B cell (primary cell): ENCODE results near the gene ADAMTS12. TPM values are rescaled to one million over a fixed set of nuclear protein-coding genes. Genes with fewer than 3 reads are reported as not detected.
"Not testable (repeated sequence)": the region's sequence is repeated elsewhere in the genome, so short reads cannot be mapped to it uniquely, and the experiment has no call there.

Source experiments
- ATAC-seq: fragments of 200-7000 bp; cut with Tn5 transposase; one replicate; pipeline ENCODE4 v1.10.0; 2021; ENCODE audit warnings: low read depth, mild to moderate bottlenecking, moderate number of reproducible peaks, moderate library complexity
- CTCF ChIA-PET: fragments of 350-600 bp; sonication (Branson Sonifier 250); formaldehyde crosslinking; loops from one replicate; lab custom pipeline; 2021; ENCODE audit warnings: antibody characterized with exemption, inconsistent platforms; lab: Charles Lee
- POLR2A ChIA-PET: fragments of 350-600 bp; sonication (Branson Sonifier 250); formaldehyde crosslinking; loops from one replicate; lab custom pipeline; 2021; ENCODE audit warnings: antibody characterized with exemption; lab: Charles Lee
- DNase-seq: peaks from one replicate; pipeline ENCODE4 v3.0.0; 2013
- H2AFZ ChIP-seq: 2 replicates; pipeline ENCODE4 v1.6.1; 2012; ENCODE audit warnings: mild to moderate bottlenecking, low read depth, low read length; ENCODE audit not compliant: insufficient read depth, poor library complexity, severe bottlenecking
- H3K27ac ChIP-seq, 2 donors: 1 replicate in 1 of 2; 2 replicates in 1 of 2; pipeline ENCODE4 v1.5.1; 2012 to 2013; ENCODE audit warnings: low read length in 2 of 2, mild to moderate bottlenecking in 2 of 2, moderate library complexity in 1 of 2
- H3K27me3 ChIP-seq, 4 experiments: fragments of 200-600 bp in 1 of 4; sonication (generic) in 1 of 4; replicated peaks in 1 of 4; 1 replicate in 2 of 4; 2 replicates in 2 of 4; pipeline versions ENCODE4 v1.6.1 to v1.7.0; 2013 to 2016; ENCODE audit warnings: low read length in 3 of 4, mild to moderate bottlenecking in 2 of 4, mixed read lengths in 1 of 4, moderate library complexity in 1 of 4; ENCODE audit not compliant: insufficient read depth in 4 of 4, control insufficient read depth in 3 of 4; ENCODE audit errors: control extremely low read depth in 1 of 4
- H3K36me3 ChIP-seq, 2 experiments: replicated peaks in 1 of 2; 1 replicate in 1 of 2; 2 replicates in 1 of 2; pipeline versions ENCODE4 v1.6.1 to v1.7.1; 2013; ENCODE audit warnings: low read length in 1 of 2; ENCODE audit not compliant: insufficient read depth in 2 of 2, control insufficient read depth in 1 of 2; ENCODE audit errors: control extremely low read depth in 1 of 2, extremely low read depth in 1 of 2
- H3K4me1 ChIP-seq, 2 donors: fragments of 200-600 bp in 1 of 2; sonication (generic) in 1 of 2; 1 replicate in 1 of 2; 2 replicates in 1 of 2; pipeline versions ENCODE4 v1.5.1 to v1.6.1; 2013 to 2017; ENCODE audit warnings: low read length in 2 of 2; ENCODE audit not compliant: control insufficient read depth in 2 of 2, insufficient read depth in 2 of 2
- H3K4me2 ChIP-seq: replicated peaks from 2 replicates; pipeline ENCODE3; 2012; ENCODE audit warnings: mild to moderate bottlenecking, low read depth, low read length; ENCODE audit not compliant: poor library complexity, severe bottlenecking
- H3K4me3 ChIP-seq, 5 experiments: fragments of 200-600 bp in 1 of 5; sonication (generic) in 1 of 5; 1 replicate in 3 of 5; 2 replicates in 2 of 5; pipeline versions ENCODE4 v1.5.1 to v1.7.0; 2011 to 2016; ENCODE audit warnings: low read length in 4 of 5, mild to moderate bottlenecking in 4 of 5, low read depth in 2 of 5, control low read depth in 1 of 5, moderate library complexity in 1 of 5; ENCODE audit not compliant: insufficient read depth in 1 of 5; ENCODE audit errors: control extremely low read depth in 1 of 5, extremely low read depth in 1 of 5
- H3K79me2 ChIP-seq: fragments of 200-600 bp; sonication (generic); one replicate; pipeline ENCODE4 v1.6.0; 2016; ENCODE audit warnings: low read length; ENCODE audit not compliant: control insufficient read depth, insufficient read depth
- H3K9ac ChIP-seq: fragments of 200-600 bp; sonication (generic); 2 replicates; pipeline ENCODE4 v1.6.1; 2017; ENCODE audit warnings: mild to moderate bottlenecking, low read length, moderate library complexity
- H3K9me3 ChIP-seq, 3 donors: one replicate each; pipeline versions ENCODE4 v1.6.1 to v1.7.1; 2013; ENCODE audit warnings: low read length in 2 of 3; ENCODE audit not compliant: control insufficient read depth in 2 of 3, insufficient read depth in 1 of 3; ENCODE audit errors: control extremely low read depth in 1 of 3
- H4K20me1 ChIP-seq: 2 replicates; pipeline ENCODE4 v1.6.0; 2012; ENCODE audit warnings: mild to moderate bottlenecking, low read length; ENCODE audit not compliant: insufficient read depth, control insufficient read depth, poor library complexity, severe bottlenecking
- H3K27ac Mint-ChIP-seq: one replicate; pipeline ENCODE4 v1.8.0; 2021; ENCODE audit warnings: mixed read lengths
- H3K27me3 Mint-ChIP-seq: one replicate; pipeline ENCODE4 v1.8.0; 2021; ENCODE audit warnings: mixed read lengths
- H3K4me1 Mint-ChIP-seq: one replicate; pipeline ENCODE4 v1.8.0; 2021; ENCODE audit warnings: mixed read lengths
- H3K4me3 Mint-ChIP-seq: one replicate; pipeline ENCODE4 v1.8.0; 2021; ENCODE audit warnings: mixed read lengths
- H3K9me3 Mint-ChIP-seq: one replicate; pipeline ENCODE4 v1.8.0; 2022; ENCODE audit warnings: mixed read lengths; ENCODE audit not compliant: insufficient read depth
- CTCF ChIP-seq: fragments of 200-600 bp; IDR thresholded peaks from one replicate; pipeline ENCODE4 v1.8.0; 2022; ENCODE audit warnings: antibody characterized with exemption, mild to moderate bottlenecking
- EZH2 ChIP-seq: IDR thresholded peaks from 2 replicates; pipeline ENCODE4 v1.6.1; 2012; ENCODE audit warnings: borderline replicate concordance, low read depth, mild to moderate bottlenecking, moderate library complexity, low read length; ENCODE audit not compliant: insufficient read depth, poor library complexity, severe bottlenecking
- WGBS: methylation state at CpG from one replicate; pipeline ENCODE4 v1.1.5; 2013; ENCODE audit warnings: missing lambda C conversion rate; ENCODE audit not compliant: insufficient coverage; 5-methylcytosine and 5-hydroxymethylcytosine counted together
- intact Hi-C: fragments of 100-400 bp; cut with micrococcal nuclease; formaldehyde crosslinking; loops from one replicate; pipeline ENCODE4 v1.10.0; 2022
- polyA plus RNA-seq: library from polyadenylated mRNA; depleted of rRNA; stranded (reverse); fragments of >200 nt; gene quantifications from 2 replicates; pipeline ENCODE4 v1.2.3, GENCODE V29; 2012
- total RNA-seq, 2 donors: library from RNA; stranded (reverse); fragments of 120-200 nt in 1 of 2; gene quantifications; 1 replicate in 1 of 2; 2 replicates in 1 of 2; pipeline versions ENCODE4 v1.2.3 to v1.2.4, GENCODE V29; 2013 to 2022

The ADAMTS12 gene
- total and polyA plus RNA-seq, 2 donors (not counting 1 experiment from before 2014, with no cell fraction given): not detected

- Histone ChIP-seq H3K27me3 (no peaks in the 10 kb centered on the region), H2AFZ (no peak overlapping the region), H3K4me2 (no peak overlapping the region), H3K9me3 (no peaks in the 10 kb centered on the region), H3K36me3 (no peaks in the 10 kb centered on the region), H3K4me3 (no peak overlapping the region), H4K20me1 (no peaks in the 10 kb centered on the region), H3K9ac (no peak overlapping the region), H3K79me2 (no peaks in the 10 kb centered on the region), H3K27ac (no peak overlapping the region), H3K4me1 (no peaks in the 10 kb centered on the region)
- DNase-seq (no peak), ATAC-seq (no peak)
- ChIA-PET POLR2A (interaction anchor here (0.6 kb wide), 1 partner anchor 9 kb away, joined by 7 read pairs; no protein-coding TSS in a partner anchor), CTCF (no interaction called here)
- Mint-ChIP-seq H3K27ac (no peak overlapping the region), H3K9me3 (no peaks in the 10 kb centered on the region), H3K27me3 (peaks cover 3% of the 10 kb centered on the region), H3K4me1 (no peaks in the 10 kb centered on the region), H3K4me3 (no peak overlapping the region)
- 81% methylated on average over 5 of the region's 8 CpGs for WGBS
- intact Hi-C loops: no loop called here
- TF ChIP-seq CTCF (no peak), EZH2 (no peak)
Observed at GRCh38 chr5:33556330-33557328, 335.2 kb downstream of the ADAMTS12 start.

- intact Hi-C loops: no loop called here
- Histone ChIP-seq H3K36me3 (no peaks in the 10 kb centered on the region), H3K9me3 (no peaks in the 10 kb centered on the region), H3K4me3 (no peak overlapping the region), H3K4me1 (no peaks in the 10 kb centered on the region), H3K27me3 (no peaks in the 10 kb centered on the region), H3K27ac (no peak overlapping the region), H4K20me1 (no peaks in the 10 kb centered on the region), H2AFZ (no peak overlapping the region), H3K79me2 (no peaks in the 10 kb centered on the region), H3K9ac (no peak overlapping the region), H3K4me2 (no peak overlapping the region)
- H3K9me3 Mint-ChIP-seq: no peaks in the 10 kb centered on the region
- 89% methylated on average over 4 of the region's 6 CpGs for WGBS
- H3K4me3 Mint-ChIP-seq: no peak overlapping the region
- H3K27me3 Mint-ChIP-seq: peaks cover 9% of the 10 kb centered on the region
- no peaks in the 10 kb centered on the region for H3K4me1 Mint-ChIP-seq
- no peak overlapping the region for H3K27ac Mint-ChIP-seq
- DNase-seq: no peak
- CTCF ChIA-PET: no interaction called here
- POLR2A ChIA-PET: no interaction called here
- TF ChIP-seq EZH2 (no peak), CTCF (no peak)
- no peak for ATAC-seq
Observed at GRCh38 chr5:33549982-33550567, 341.7 kb downstream of the ADAMTS12 start.

- POLR2A ChIA-PET, DNase-seq, H3K9ac ChIP-seq, H3K79me2 ChIP-seq, H3K4me3 Mint-ChIP-seq, H3K4me1 Mint-ChIP-seq, H3K9me3 Mint-ChIP-seq, H2AFZ ChIP-seq, H3K27me3 ChIP-seq, H4K20me1 ChIP-seq, ATAC-seq, H3K36me3 ChIP-seq, intact Hi-C loops, H3K9me3 ChIP-seq, H3K27ac Mint-ChIP-seq, H3K4me1 ChIP-seq, H3K4me3 ChIP-seq, H3K4me2 ChIP-seq, H3K27ac ChIP-seq: not testable (repeated sequence)
- 98% methylated on average over 8 of the region's 10 CpGs for WGBS
- peaks cover 18% of the 10 kb centered on the region for H3K27me3 Mint-ChIP-seq
- CTCF ChIA-PET: interaction anchor here (0.6 kb wide), 1 partner anchor 104 kb away, joined by 3 read pairs; no protein-coding TSS in a partner anchor
Observed at GRCh38 chr5:33539790-33540189, 352.0 kb downstream of the ADAMTS12 start.
